Activated T-helper 2 cell treated with anti-CD3 and anti-CD28 coated beads, Interferon-gamma antibody, Interleukin-2, Interleukin-4, amounts not matched to agents 10 μg/mL and 5 μg/mL and 100 μg/mL, durations not matched to agents 14 hours and 24 hours and 36 hours (primary cell): ENCODE measurements around the gene LDLRAD1. TPM values are rescaled to one million over a fixed set of nuclear protein-coding genes. Genes with fewer than 3 reads are reported as not detected.
"Not testable (repeated sequence)": the region's sequence is repeated elsewhere in the genome, so short reads cannot be mapped to it uniquely, and the experiment has no call there.

Source experiments
- DNase-seq: peaks from one replicate; pipeline ENCODE4 v3.0.0; 2021; ENCODE audit warnings: low spot score
- H3K27ac Mint-ChIP-seq: one replicate; pipeline ENCODE4 v1.8.0; 2021; ENCODE audit warnings: mixed read lengths
- H3K27me3 Mint-ChIP-seq: one replicate; pipeline ENCODE4 v1.8.0; 2021; ENCODE audit warnings: low read depth, mixed read lengths
- H3K36me3 Mint-ChIP-seq: one replicate; pipeline ENCODE4 v1.8.0; 2021; ENCODE audit warnings: low read depth, mixed read lengths
- H3K4me1 Mint-ChIP-seq: one replicate; pipeline ENCODE4 v1.8.0; 2021; ENCODE audit warnings: low read depth, mixed read lengths
- H3K4me3 Mint-ChIP-seq: one replicate; pipeline ENCODE4 v1.8.0; 2021; ENCODE audit warnings: low read depth, mild to moderate bottlenecking, moderate library complexity, mixed read lengths
- H3K9me3 Mint-ChIP-seq: one replicate; pipeline ENCODE4 v1.8.0; 2021; ENCODE audit warnings: mixed read lengths
- intact Hi-C: fragments of 100-400 bp; cut with micrococcal nuclease; formaldehyde crosslinking; loops from one replicate; pipeline ENCODE4 v1.15.1; 2023
- total RNA-seq: library from RNA; stranded (reverse); gene quantifications from 2 replicates; pipeline ENCODE4 v1.2.3, GENCODE V29; 2022

LDLRAD1 gene
- total RNA-seq, 1 donor from 2014 or later = not detected

- H3K4me1 Mint-ChIP-seq = no peaks in the 10 kb centered on the region
- no peaks in the 10 kb centered on the region for H3K9me3 Mint-ChIP-seq
- H3K27ac Mint-ChIP-seq = no peak overlapping the region
- DNase-seq = no peak
- H3K4me3 Mint-ChIP-seq = no peak overlapping the region
- intact Hi-C loops = no loop called here
- no peaks in the 10 kb centered on the region for H3K36me3 Mint-ChIP-seq
- peaks cover 3% of the 10 kb centered on the region for H3K27me3 Mint-ChIP-seq
Observed at GRCh38 chr1:54012008-54012325, 6.0 kb downstream of the LDLRAD1 start.

- DNase-seq = no peak
- H3K9me3 Mint-ChIP-seq = no peaks in the 10 kb centered on the region
- no peaks in the 10 kb centered on the region for H3K36me3 Mint-ChIP-seq
- peaks cover 5% of the 10 kb centered on the region for H3K27me3 Mint-ChIP-seq
- intact Hi-C loops = no loop called here
- no peak overlapping the region for H3K27ac Mint-ChIP-seq
- H3K4me3 Mint-ChIP-seq = no peak overlapping the region
- H3K4me1 Mint-ChIP-seq = no peaks in the 10 kb centered on the region
Observed at GRCh38 chr1:54011316-54012007, 6.5 kb downstream of the LDLRAD1 start.

- Mint-ChIP-seq H3K36me3 (no peaks in the 10 kb centered on the region), H3K4me3 (no peak overlapping the region), H3K9me3 (no peaks in the 10 kb centered on the region), H3K27me3 (peaks cover 7% of the 10 kb centered on the region), H3K27ac (no peak overlapping the region), H3K4me1 (no peaks in the 10 kb centered on the region)
- intact Hi-C loops = no loop called here
- DNase-seq = no peak
Observed at GRCh38 chr1:54010415-54011117, 7.4 kb downstream of the LDLRAD1 start.

- Mint-ChIP-seq H3K27me3 (peaks cover 7% of the 10 kb centered on the region), H3K9me3 (no peaks in the 10 kb centered on the region), H3K36me3 (no peaks in the 10 kb centered on the region), H3K4me3 (no peak overlapping the region), H3K4me1 (no peaks in the 10 kb centered on the region), H3K27ac (no peak overlapping the region)
- intact Hi-C loops = no loop called here
- DNase-seq = no peak
Observed at GRCh38 chr1:54009406-54009805, 8.6 kb downstream of the LDLRAD1 start.

GRCh38 chr1:54008876-54009275 lies 9.1 kb downstream of the LDLRAD1 start:
- intact Hi-C loops = no loop called here
- DNase-seq = no peak

GRCh38 chr1:54007613-54008012 lies 10.4 kb downstream of the LDLRAD1 start:
- Mint-ChIP-seq H3K4me3 (no peak overlapping the region), H3K4me1 (no peaks in the 10 kb centered on the region), H3K27ac (no peak overlapping the region), H3K36me3 (no peaks in the 10 kb centered on the region), H3K9me3 (no peaks in the 10 kb centered on the region), H3K27me3 (peaks cover 7% of the 10 kb centered on the region)
- DNase-seq = no peak
- intact Hi-C loops = no loop called here

More at GRCh38 chr1:54008876-54009275, 9.1 kb downstream of the LDLRAD1 start:
- Mint-ChIP-seq H3K36me3 (no peaks in the 10 kb centered on the region), H3K9me3 (no peaks in the 10 kb centered on the region), H3K4me1 (no peaks in the 10 kb centered on the region), H3K27me3 (peaks cover 7% of the 10 kb centered on the region), H3K4me3 (no peak overlapping the region), H3K27ac (no peak overlapping the region)

- H3K4me1 Mint-ChIP-seq = no peaks in the 10 kb centered on the region
- H3K4me3 Mint-ChIP-seq = no peak overlapping the region
- intact Hi-C loops = no loop called here
- H3K36me3 Mint-ChIP-seq = no peaks in the 10 kb centered on the region
- H3K9me3 Mint-ChIP-seq = no peaks in the 10 kb centered on the region
- DNase-seq = no peak
- no peak overlapping the region for H3K27ac Mint-ChIP-seq
- peaks cover 7% of the 10 kb centered on the region for H3K27me3 Mint-ChIP-seq
Observed at GRCh38 chr1:54006508-54006907, 11.5 kb downstream of the LDLRAD1 start.

GRCh38 chr1:54004481-54005049 lies 13.4 kb downstream of the LDLRAD1 start:
- no peak overlapping the region for H3K4me3 Mint-ChIP-seq
- intact Hi-C loops = no loop called here
- DNase-seq = no peak
- H3K27ac Mint-ChIP-seq = no peak overlapping the region
- H3K27me3 Mint-ChIP-seq = peaks cover 5% of the 10 kb centered on the region
- no peaks in the 10 kb centered on the region for H3K36me3 Mint-ChIP-seq
- H3K9me3 Mint-ChIP-seq = no peaks in the 10 kb centered on the region
- no peaks in the 10 kb centered on the region for H3K4me1 Mint-ChIP-seq

GRCh38 chr1:54003750-54004480 lies 14.1 kb downstream of the LDLRAD1 start:
- H3K9me3 Mint-ChIP-seq, H3K4me3 Mint-ChIP-seq, H3K27ac Mint-ChIP-seq, H3K27me3 Mint-ChIP-seq, DNase-seq, H3K36me3 Mint-ChIP-seq, intact Hi-C loops, H3K4me1 Mint-ChIP-seq: not testable (repeated sequence)

GRCh38 chr1:54003249-54003646 lies 14.7 kb downstream of the LDLRAD1 start:
- peaks cover 5% of the 10 kb centered on the region for H3K27me3 Mint-ChIP-seq
- no peaks in the 10 kb centered on the region for H3K9me3 Mint-ChIP-seq
- DNase-seq = no peak
- H3K4me1 Mint-ChIP-seq = no peaks in the 10 kb centered on the region
- intact Hi-C loops = no loop called here
- no peaks in the 10 kb centered on the region for H3K36me3 Mint-ChIP-seq
- H3K27ac Mint-ChIP-seq = no peak overlapping the region
- no peak overlapping the region for H3K4me3 Mint-ChIP-seq

GRCh38 chr1:54002544-54003248 lies 15.3 kb downstream of the LDLRAD1 start:
- H3K4me1 Mint-ChIP-seq = no peaks in the 10 kb centered on the region
- no peak overlapping the region for H3K4me3 Mint-ChIP-seq
- H3K36me3 Mint-ChIP-seq = no peaks in the 10 kb centered on the region
- intact Hi-C loops = no loop called here
- no peaks in the 10 kb centered on the region for H3K9me3 Mint-ChIP-seq
- no peak for DNase-seq
- peaks cover 5% of the 10 kb centered on the region for H3K27me3 Mint-ChIP-seq
- no peak overlapping the region for H3K27ac Mint-ChIP-seq

GRCh38 chr1:54001591-54001990 lies 16.4 kb downstream of the LDLRAD1 start:
- Mint-ChIP-seq H3K4me3 (no peak overlapping the region), H3K27ac (no peak overlapping the region), H3K36me3 (no peaks in the 10 kb centered on the region), H3K4me1 (no peaks in the 10 kb centered on the region), H3K9me3 (no peaks in the 10 kb centered on the region), H3K27me3 (peaks cover 3% of the 10 kb centered on the region)
- no peak for DNase-seq
- intact Hi-C loops = no loop called here
